HUES48 (cell line): ENCODE measurements around the gene DRC3.

Experiments
- H3K27ac ChIP-seq: one replicate; pipeline ENCODE4 v1.7.0; 2013; ENCODE audit warnings: low read depth, low read length, inconsistent platforms
- H3K27me3 ChIP-seq: 2 replicates; pipeline ENCODE4 v1.6.1; 2013; ENCODE audit warnings: mild to moderate bottlenecking, low read length; ENCODE audit not compliant: control insufficient read depth, insufficient read depth
- H3K36me3 ChIP-seq: 2 replicates; pipeline ENCODE4 v1.6.1; 2013; ENCODE audit warnings: low read length; ENCODE audit not compliant: control insufficient read depth, insufficient read depth
- H3K4me1 ChIP-seq: 2 replicates; pipeline ENCODE4 v1.6.1; 2013; ENCODE audit warnings: mild to moderate bottlenecking, low read length; ENCODE audit not compliant: control insufficient read depth, insufficient read depth
- H3K4me3 ChIP-seq: 2 replicates; pipeline ENCODE4 v1.5.1; 2013; ENCODE audit warnings: mild to moderate bottlenecking, low read depth, low read length
- H3K9ac ChIP-seq: 2 replicates; pipeline ENCODE4 v1.6.1; 2013; ENCODE audit warnings: mild to moderate bottlenecking, low read depth, low read length, moderate library complexity
- H3K9me3 ChIP-seq: 2 replicates; pipeline ENCODE4 v1.6.1; 2013; ENCODE audit warnings: low read length; ENCODE audit not compliant: control insufficient read depth, insufficient read depth

DRC3 gene

GRCh38 chr17:17943281-17943984 lies 29.2 kb upstream of the DRC3 start:
- Histone ChIP-seq H3K4me1 (peaks cover 29% of the 10 kb centered on the region), H3K9me3 (no peaks in the 10 kb centered on the region), H3K9ac (no peak overlapping the region), H3K36me3 (no peaks in the 10 kb centered on the region), H3K27me3 (no peaks in the 10 kb centered on the region), H3K27ac (peak overlapping the region; percentile 60), H3K4me3 (no peak overlapping the region)

GRCh38 chr17:17944242-17944641 lies 28.4 kb upstream of the DRC3 start:
- H3K9ac ChIP-seq, result no peak overlapping the region
- H3K4me3 ChIP-seq, result no peak overlapping the region
- no peaks in the 10 kb centered on the region for H3K36me3 ChIP-seq
- H3K27ac ChIP-seq, result no peak overlapping the region
- no peaks in the 10 kb centered on the region for H3K27me3 ChIP-seq
- H3K9me3 ChIP-seq, result no peaks in the 10 kb centered on the region
- H3K4me1 ChIP-seq, result peaks cover 29% of the 10 kb centered on the region

DNA sequence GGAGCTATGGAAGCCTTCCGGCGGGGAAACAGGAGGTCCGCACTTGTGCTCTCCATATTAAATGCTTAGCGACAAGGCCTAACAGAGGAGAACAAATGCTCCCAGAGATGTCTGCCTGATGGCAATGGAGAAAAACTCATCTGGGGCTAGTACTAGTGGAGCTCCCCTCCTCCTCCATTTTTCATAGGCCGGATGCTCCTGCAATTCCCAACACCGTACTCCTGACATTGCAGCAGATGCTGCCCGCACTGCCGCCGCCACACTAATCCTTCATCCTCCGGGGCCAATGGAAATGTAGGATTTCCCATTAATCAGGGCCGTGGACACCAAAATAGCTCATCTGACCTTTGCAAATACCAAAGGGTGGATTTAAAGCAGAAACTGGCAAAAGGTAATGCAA lies 27.9 kb upstream of the DRC3 start:
- H3K9ac ChIP-seq, result no peak overlapping the region
- no peaks in the 10 kb centered on the region for H3K27me3 ChIP-seq
- H3K9me3 ChIP-seq, result no peaks in the 10 kb centered on the region
- H3K36me3 ChIP-seq, result no peaks in the 10 kb centered on the region
- peaks cover 29% of the 10 kb centered on the region for H3K4me1 ChIP-seq
- no peak overlapping the region for H3K27ac ChIP-seq
- no peak overlapping the region for H3K4me3 ChIP-seq

DNA sequence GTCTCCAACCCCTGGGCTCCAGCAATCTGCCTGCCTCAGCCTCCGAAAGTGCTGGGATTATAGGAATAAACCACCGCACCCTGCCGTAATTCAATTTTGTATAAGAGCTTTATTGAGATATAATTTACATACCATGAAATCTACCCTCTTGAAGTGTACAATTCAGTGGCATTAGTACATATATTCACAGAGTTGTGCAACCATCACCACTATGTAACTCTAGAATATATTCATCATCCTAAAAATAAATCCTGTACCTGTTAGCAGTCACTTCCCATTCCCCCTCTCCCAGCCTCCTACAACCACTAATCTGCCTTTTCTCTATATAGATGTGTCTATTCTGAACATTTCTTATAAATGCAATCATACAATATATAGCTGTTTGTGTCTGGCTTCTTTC lies 26.6 kb upstream of the DRC3 start:
- H3K4me3 ChIP-seq, result no peak overlapping the region
- H3K9me3 ChIP-seq, result no peaks in the 10 kb centered on the region
- H3K9ac ChIP-seq, result no peak overlapping the region
- no peaks in the 10 kb centered on the region for H3K27me3 ChIP-seq
- no peak overlapping the region for H3K27ac ChIP-seq
- peaks cover 26% of the 10 kb centered on the region for H3K4me1 ChIP-seq
- H3K36me3 ChIP-seq, result no peaks in the 10 kb centered on the region

DNA sequence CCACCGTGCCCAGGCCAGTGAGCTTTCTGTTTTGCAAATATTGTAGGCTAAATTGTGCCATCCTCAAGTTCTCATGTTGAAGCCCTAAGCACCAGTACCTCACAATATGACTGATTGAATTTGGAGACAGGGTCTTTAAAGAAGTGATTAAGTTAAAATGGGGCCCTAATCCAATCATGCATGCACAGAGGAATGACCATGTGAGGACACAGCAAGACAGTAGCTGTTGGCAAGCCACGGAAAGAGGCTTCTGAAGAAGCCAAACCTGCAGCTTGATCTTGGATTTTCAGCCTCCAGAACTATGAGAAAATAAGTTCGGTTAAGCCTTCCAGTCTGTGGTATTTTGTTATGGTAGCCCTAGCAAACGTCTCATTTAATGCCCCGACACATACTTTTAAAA lies 25.4 kb upstream of the DRC3 start:
- no peak overlapping the region for H3K9ac ChIP-seq
- H3K27ac ChIP-seq, result no peak overlapping the region
- no peaks in the 10 kb centered on the region for H3K9me3 ChIP-seq
- no peaks in the 10 kb centered on the region for H3K27me3 ChIP-seq
- no peak overlapping the region for H3K4me3 ChIP-seq
- H3K36me3 ChIP-seq, result no peaks in the 10 kb centered on the region
- peaks cover 21% of the 10 kb centered on the region for H3K4me1 ChIP-seq

DNA sequence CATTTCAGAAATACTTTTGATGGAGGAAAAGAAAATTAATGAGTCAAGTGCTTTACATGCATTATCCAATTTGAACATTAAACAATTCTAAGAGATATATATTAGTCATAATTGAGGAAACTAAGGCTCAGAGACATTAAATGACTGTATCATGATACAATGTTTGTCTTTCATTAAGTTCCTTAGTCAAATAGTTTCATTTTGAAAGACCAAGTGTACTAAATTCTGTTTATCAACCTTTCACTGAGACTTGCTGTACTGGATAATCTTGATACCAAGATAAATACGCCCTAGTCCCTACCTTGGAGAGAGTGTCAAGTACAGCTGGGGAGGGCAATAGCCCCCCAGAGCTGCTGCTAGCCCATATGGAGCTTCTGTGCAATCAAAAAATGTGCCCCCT lies 24.7 kb upstream of the DRC3 start:
- Histone ChIP-seq H3K9ac (no peak overlapping the region), H3K27ac (no peak overlapping the region), H3K27me3 (no peaks in the 10 kb centered on the region), H3K9me3 (no peaks in the 10 kb centered on the region), H3K4me1 (peaks cover 15% of the 10 kb centered on the region), H3K36me3 (no peaks in the 10 kb centered on the region), H3K4me3 (no peak overlapping the region)

- Histone ChIP-seq H3K9me3 (no peaks in the 10 kb centered on the region), H3K4me1 (0 out of 2 replicates have a peak, but pooled peaks cover 5% of the 10 kb centered on the region), H3K4me3 (no peak overlapping the region), H3K36me3 (no peaks in the 10 kb centered on the region), H3K27me3 (no peaks in the 10 kb centered on the region), H3K9ac (no peak overlapping the region), H3K27ac (no peak overlapping the region)
These were observed 22.3 kb upstream of the DRC3 start for GRCh38 chr17:17950347-17950746.

- no peak overlapping the region for H3K27ac ChIP-seq
- H3K9ac ChIP-seq, result no peak overlapping the region
- H3K9me3 ChIP-seq, result no peaks in the 10 kb centered on the region
- H3K4me3 ChIP-seq, result no peak overlapping the region
- H3K4me1 ChIP-seq, result 0 out of 2 replicates have a peak, but pooled peaks cover 5% of the 10 kb centered on the region
- no peaks in the 10 kb centered on the region for H3K36me3 ChIP-seq
- H3K27me3 ChIP-seq, result no peaks in the 10 kb centered on the region
These were observed 21.9 kb upstream of the DRC3 start for GRCh38 chr17:17950806-17951205.

- H3K4me3 ChIP-seq, result no peak overlapping the region
- H3K27me3 ChIP-seq, result no peaks in the 10 kb centered on the region
- H3K9ac ChIP-seq, result no peak overlapping the region
- no peaks in the 10 kb centered on the region for H3K36me3 ChIP-seq
- no peaks in the 10 kb centered on the region for H3K9me3 ChIP-seq
- H3K4me1 ChIP-seq, result 0 out of 2 replicates have a peak, but pooled peaks cover 5% of the 10 kb centered on the region
- no peak overlapping the region for H3K27ac ChIP-seq
These were observed 21.1 kb upstream of the DRC3 start for GRCh38 chr17:17951524-17951923.

GRCh38 chr17:17952691-17953090 lies 20.0 kb upstream of the DRC3 start:
- H3K27me3 ChIP-seq, result no peaks in the 10 kb centered on the region
- H3K9ac ChIP-seq, result no peak overlapping the region
- H3K9me3 ChIP-seq, result no peaks in the 10 kb centered on the region
- no peaks in the 10 kb centered on the region for H3K36me3 ChIP-seq
- no peak overlapping the region for H3K27ac ChIP-seq
- 0 out of 2 replicates have a peak, but pooled peaks cover 5% of the 10 kb centered on the region for H3K4me1 ChIP-seq
- no peak overlapping the region for H3K4me3 ChIP-seq

GRCh38 chr17:17954079-17954478 lies 18.6 kb upstream of the DRC3 start:
- H3K27me3 ChIP-seq, result no peaks in the 10 kb centered on the region
- no peaks in the 10 kb centered on the region for H3K9me3 ChIP-seq
- H3K4me1 ChIP-seq, result peaks cover 15% of the 10 kb centered on the region; the same call in 1 of the 2 replicates
- H3K4me3 ChIP-seq, result no peak overlapping the region
- H3K9ac ChIP-seq, result no peak overlapping the region
- H3K27ac ChIP-seq, result no peak overlapping the region
- no peaks in the 10 kb centered on the region for H3K36me3 ChIP-seq
